Right lobe of liver (tissue), 4 donors: ENCODE data around the gene ANKRD63.

Source experiments
- CTCF ChIP-seq, 4 donors: fragments of 200-600 bp in 3 of 4; fragments of 450-650 bp in 1 of 4; IDR thresholded peaks; one replicate each; pipeline versions ENCODE4 v1.5.1 to v1.8.0; 2016 to 2022; ENCODE audit warnings: antibody characterized with exemption in 4 of 4, mild to moderate bottlenecking in 2 of 4
- POLR2A ChIP-seq: fragments of 450-650 bp; IDR thresholded peaks from one replicate; pipeline ENCODE4 v1.6.1; 2017; ENCODE audit warnings: antibody characterized with exemption, mild to moderate bottlenecking
- donor health status: DM: no; HTN: no; CAD: no.
- donor health status: DM: no; HTN: no; CAD: no.
- donor health status: DM: no; HTN: yes; CAD: no.

- peak in 2 of 4 donors; percentile 24 to 25 for TF ChIP-seq CTCF (IDR thresholded peaks at IDR 0.05)
- no peak for TF ChIP-seq POLR2A
Observed at GRCh38 chr15:40272485-40273056, 10.3 kb downstream of the ANKRD63 start.
